SKM-1 (cell line): ENCODE measurements around the gene COL5A3.
"Not testable (repeated sequence)": the region's sequence is repeated elsewhere in the genome, so short reads cannot be mapped to it uniquely, and the experiment has no call there.

Source experiments
- DNase-seq: peaks from one replicate; lab custom pipeline; 2025; ENCODE audit not compliant: unreplicated experiment; lab: John Stamatoyannopoulos, UW

The COL5A3 gene

GRCh38 chr19:9940778-9941177, 69.5 kb downstream of the COL5A3 start:
- no peak for DNase-seq

GRCh38 chr19:9939301-9939913, 70.9 kb downstream of the COL5A3 start:
- no peak for DNase-seq

GRCh38 chr19:9937001-9937411, 73.3 kb downstream of the COL5A3 start:
- no peak for DNase-seq

- DNase-seq, result no peak
Measured at GRCh38 chr19:9936326-9937000, 73.8 kb downstream of the COL5A3 start, which contains the start of gene OLFM2. Gene OLFM2, minus strand, starts transcription at chr19:9936515. Its CDS starts 149 bp downstream, at chr19:9936366.

- no peak for DNase-seq
Measured at GRCh38 chr19:9935506-9936325, 74.6 kb downstream of the COL5A3 start.

- peak; percentile 17 for DNase-seq
Measured at GRCh38 chr19:9934132-9934950, 76.0 kb downstream of the COL5A3 start.

- no peak for DNase-seq
Measured at GRCh38 chr19:9932835-9933234, 77.5 kb downstream of the COL5A3 start.

- DNase-seq, result no peak
Measured at GRCh38 chr19:9931629-9932028, 78.7 kb downstream of the COL5A3 start.

- no peak for DNase-seq
Measured at GRCh38 chr19:9923440-9923839, 86.9 kb downstream of the COL5A3 start.

GRCh38 chr19:9922782-9923379, 87.4 kb downstream of the COL5A3 start:
- not testable (repeated sequence) for DNase-seq

- peak; percentile 47 for DNase-seq
Measured at GRCh38 chr19:9917321-9917720, 93.0 kb downstream of the COL5A3 start.

- no peak for DNase-seq
Measured at GRCh38 chr19:9916719-9917118, 93.6 kb downstream of the COL5A3 start.

- peak; percentile 80 for DNase-seq
Measured at GRCh38 chr19:9914315-9915207, 95.7 kb downstream of the COL5A3 start.

- no peak for DNase-seq
Measured at GRCh38 chr19:9914001-9914314, 96.3 kb downstream of the COL5A3 start.

GRCh38 chr19:9913237-9914000, 96.9 kb downstream of the COL5A3 start:
- no peak for DNase-seq

- no peak for DNase-seq
Measured at GRCh38 chr19:9912551-9913236, 97.6 kb downstream of the COL5A3 start.

- no peak for DNase-seq
Measured at GRCh38 chr19:9911524-9912185, 98.6 kb downstream of the COL5A3 start.

- no peak for DNase-seq
Measured at GRCh38 chr19:9910625-9911024, 99.7 kb downstream of the COL5A3 start.
